Measurements from ENCODE around the gene SLC16A12. TPM values are rescaled to one million over a fixed set of nuclear protein-coding genes. Genes with fewer than 3 reads are reported as not detected.

The SLC16A12 gene
- total RNA-seq, 1 donor from 2014 or later, result 1.0 TPM

DNA sequence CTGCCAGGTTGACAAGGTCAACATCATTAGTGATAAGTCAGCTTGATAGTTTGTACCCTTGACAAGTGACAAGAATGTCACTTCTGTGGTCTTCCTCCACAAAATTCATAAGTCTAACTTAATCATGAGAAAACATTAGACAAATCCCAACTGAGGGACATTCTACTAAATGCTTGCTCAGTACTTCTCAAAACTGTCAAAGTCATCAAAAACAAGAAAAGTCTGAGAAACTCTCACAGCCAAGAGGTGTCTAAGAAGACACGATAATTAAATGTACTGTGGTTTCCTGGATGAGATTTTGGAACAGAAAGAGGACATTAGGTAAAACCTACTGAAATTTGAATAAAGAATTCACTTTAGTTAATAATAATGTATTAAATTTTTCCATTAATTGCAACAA is 29.8 kb upstream of the SLC16A12 start:
- intact Hi-C loops (cut with DNase I), result loop anchor here (5.0 kb wide), 1 partner anchor 138 kb away; no protein-coding TSS in a partner anchor
- Histone ChIP-seq H3K36me3 (no peaks in the 10 kb centered on the region), H3K4me3 (no peak overlapping the region), H3K27ac (no peak overlapping the region), H3K4me1 (peaks cover 14% of the 10 kb centered on the region), H3K9me3 (no peaks in the 10 kb centered on the region), H3K27me3 (ENCODE audit: low read depth) (no peaks in the 10 kb centered on the region)
- ATAC-seq (no peak), DNase-seq (no peak)
- TF ChIP-seq, protein P1, sequence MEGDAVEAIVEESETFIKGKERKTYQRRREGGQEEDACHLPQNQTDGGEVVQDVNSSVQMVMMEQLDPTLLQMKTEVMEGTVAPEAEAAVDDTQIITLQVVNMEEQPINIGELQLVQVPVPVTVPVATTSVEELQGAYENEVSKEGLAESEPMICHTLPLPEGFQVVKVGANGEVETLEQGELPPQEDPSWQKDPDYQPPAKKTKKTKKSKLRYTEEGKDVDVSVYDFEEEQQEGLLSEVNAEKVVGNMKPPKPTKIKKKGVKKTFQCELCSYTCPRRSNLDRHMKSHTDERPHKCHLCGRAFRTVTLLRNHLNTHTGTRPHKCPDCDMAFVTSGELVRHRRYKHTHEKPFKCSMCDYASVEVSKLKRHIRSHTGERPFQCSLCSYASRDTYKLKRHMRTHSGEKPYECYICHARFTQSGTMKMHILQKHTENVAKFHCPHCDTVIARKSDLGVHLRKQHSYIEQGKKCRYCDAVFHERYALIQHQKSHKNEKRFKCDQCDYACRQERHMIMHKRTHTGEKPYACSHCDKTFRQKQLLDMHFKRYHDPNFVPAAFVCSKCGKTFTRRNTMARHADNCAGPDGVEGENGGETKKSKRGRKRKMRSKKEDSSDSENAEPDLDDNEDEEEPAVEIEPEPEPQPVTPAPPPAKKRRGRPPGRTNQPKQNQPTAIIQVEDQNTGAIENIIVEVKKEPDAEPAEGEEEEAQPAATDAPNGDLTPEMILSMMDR (IDR thresholded peaks at IDR 0.05), result no peak

DNA sequence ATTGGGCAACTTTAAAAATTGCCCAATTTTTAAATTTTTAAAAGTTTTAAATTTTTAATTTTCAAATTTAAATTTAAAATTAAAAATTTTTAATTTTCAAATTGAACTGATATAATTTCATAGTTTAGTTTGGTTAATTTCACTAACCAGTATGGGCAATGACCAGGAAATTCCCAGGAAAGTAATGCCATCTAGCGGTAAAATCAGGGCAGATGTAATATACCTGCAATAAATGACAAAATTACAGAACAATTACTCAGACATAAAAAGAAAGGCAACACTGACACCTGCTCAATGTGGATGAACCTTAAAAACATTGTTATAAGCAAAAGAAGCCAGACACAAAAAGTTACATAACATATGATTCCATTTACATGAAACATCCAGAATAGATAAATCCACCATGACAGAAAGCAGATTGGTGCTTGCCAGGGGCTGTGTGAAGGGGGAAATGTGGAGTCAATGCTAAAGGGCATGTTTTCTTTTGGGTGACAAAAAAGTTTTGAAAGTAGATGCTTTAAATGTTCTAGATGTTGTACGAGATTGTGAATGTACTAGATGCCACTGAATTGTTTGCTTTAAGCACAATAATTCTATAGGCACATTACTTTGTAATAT is 28.6 kb upstream of the SLC16A12 start:
- no peak overlapping the region for H3K27ac ChIP-seq
- no peaks in the 10 kb centered on the region for H3K9me3 ChIP-seq
- ATAC-seq (peak; percentile 64 to 77), DNase-seq (no peak)
- TF ChIP-seq, protein P1 (IDR thresholded peaks at IDR 0.05), result peak; percentile 74
- intact Hi-C loops (cut with DNase I), result no loop called here
- H3K4me1 ChIP-seq, result peaks cover 14% of the 10 kb centered on the region
- no peak overlapping the region for H3K4me3 ChIP-seq
- no peaks in the 10 kb centered on the region for H3K27me3 ChIP-seq (ENCODE audit: low read depth)
- H3K36me3 ChIP-seq, result no peaks in the 10 kb centered on the region

DNA sequence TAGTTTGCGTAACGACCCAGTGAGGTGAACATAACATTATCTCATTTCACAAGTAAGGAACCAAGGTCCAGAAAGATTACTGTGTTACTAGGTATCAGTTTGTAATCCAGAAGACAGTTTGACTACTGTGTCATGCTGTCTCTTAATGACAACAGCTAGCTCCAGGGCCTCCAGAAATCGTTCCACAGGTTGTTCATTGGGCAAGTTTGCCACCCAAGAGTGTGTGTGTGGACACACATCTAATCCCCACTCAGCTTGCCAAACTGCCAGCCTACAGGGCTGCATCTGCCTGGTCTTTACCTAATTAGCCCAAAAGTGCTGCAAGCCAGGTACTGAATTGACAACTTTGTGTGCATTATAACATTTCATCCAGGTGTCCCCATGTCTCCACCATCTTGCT is 27.9 kb upstream of the SLC16A12 start:
- H3K9me3 ChIP-seq, result no peaks in the 10 kb centered on the region
- H3K4me3 ChIP-seq, result no peak overlapping the region
- H3K36me3 ChIP-seq, result no peaks in the 10 kb centered on the region
- no peak for DNase-seq
- H3K27ac ChIP-seq, result no peak overlapping the region
- no peaks in the 10 kb centered on the region for H3K27me3 ChIP-seq (ENCODE audit: low read depth)
- intact Hi-C loops (cut with DNase I), result no loop called here
- ATAC-seq, result no peak
- peaks cover 14% of the 10 kb centered on the region for H3K4me1 ChIP-seq
- TF ChIP-seq, protein P1 (IDR thresholded peaks at IDR 0.05), result no peak

DNA sequence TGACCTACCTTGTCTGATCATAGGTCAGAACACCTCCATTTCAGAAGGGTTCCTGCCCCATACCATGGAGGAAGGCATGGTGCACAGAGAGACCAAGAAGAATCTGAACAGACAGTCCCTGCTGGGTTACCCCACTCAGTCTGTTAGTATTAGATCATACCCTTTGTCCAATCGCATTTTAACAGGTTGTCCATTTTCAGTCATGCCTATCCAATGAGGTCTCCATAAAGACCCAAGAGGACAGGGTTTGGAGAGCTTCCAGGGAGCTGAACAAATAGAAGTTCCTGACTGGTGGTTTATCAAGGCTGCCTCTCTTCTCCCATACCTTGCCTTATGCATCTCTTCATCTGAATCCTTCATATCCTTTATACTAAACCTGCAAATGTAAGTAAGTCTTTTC is 21.2 kb upstream of the SLC16A12 start:
- no peak for DNase-seq
- Histone ChIP-seq H3K9me3 (no peaks in the 10 kb centered on the region), H3K4me3 (no peak overlapping the region), H3K4me1 (no peaks in the 10 kb centered on the region), H3K27me3 (ENCODE audit: low read depth) (no peaks in the 10 kb centered on the region), H3K27ac (no peak overlapping the region), H3K36me3 (no peaks in the 10 kb centered on the region)
- no peak for ATAC-seq
- TF ChIP-seq, protein P1 (IDR thresholded peaks at IDR 0.05), result no peak
- intact Hi-C loops (cut with DNase I), result no loop called here

DNA sequence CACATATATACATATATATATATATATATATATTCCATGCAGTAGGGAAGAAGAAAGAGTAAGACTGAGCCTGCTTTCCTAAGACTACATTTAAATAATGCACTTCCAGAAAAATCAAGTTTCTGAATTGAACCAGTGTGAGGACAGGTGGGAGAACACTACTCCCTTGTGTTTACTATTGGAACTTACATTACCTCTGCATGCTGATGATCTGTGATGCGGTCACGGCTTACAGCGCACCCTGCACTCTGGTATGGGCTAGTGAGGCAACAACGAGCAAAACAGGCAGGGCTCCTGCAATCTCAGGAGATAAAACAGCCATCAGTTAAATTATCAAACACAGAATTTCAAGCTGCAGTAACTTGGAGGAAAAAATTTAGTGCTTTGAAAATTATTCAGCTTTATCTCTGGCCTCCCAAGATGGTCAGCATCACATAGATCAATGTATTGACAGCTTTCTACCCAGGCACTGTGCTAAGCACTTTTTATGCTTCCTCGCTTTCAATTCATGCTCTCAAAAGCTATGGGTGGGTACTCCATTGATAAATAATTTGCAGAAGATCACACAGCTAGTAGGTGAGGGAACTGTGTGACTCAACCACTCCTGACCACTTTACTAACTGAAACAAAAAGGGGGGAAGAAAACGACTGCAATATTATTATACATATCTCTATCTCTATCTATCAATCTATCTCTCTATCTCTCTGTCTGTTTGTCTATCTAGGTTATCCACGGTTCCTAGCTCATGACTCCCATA is 20.5 kb upstream of the SLC16A12 start:
- ATAC-seq (no peak), DNase-seq (no peak)
- H3K27me3 ChIP-seq (ENCODE audit: low read depth), result no peaks in the 10 kb centered on the region
- H3K4me3 ChIP-seq, result no peak overlapping the region
- H3K27ac ChIP-seq, result no peak overlapping the region
- TF ChIP-seq, protein P1 (IDR thresholded peaks at IDR 0.05), result no peak
- intact Hi-C loops (cut with DNase I), result no loop called here
- no peaks in the 10 kb centered on the region for H3K36me3 ChIP-seq
- no peaks in the 10 kb centered on the region for H3K4me1 ChIP-seq
- H3K9me3 ChIP-seq, result no peaks in the 10 kb centered on the region

Data from lower lobe of right lung (tissue), 2 donors.